WTC11 (cell line): ENCODE data around the gene TNFSF11. TPM values are rescaled to one million over a fixed set of nuclear protein-coding genes. Genes with fewer than 3 reads are reported as not detected.

ENCODE experiments used
- ATAC-seq: fragments of 200-7000 bp; cut with Tn5 transposase; 2 replicates; pipeline ENCODE4 v1.10.0; 2021; ENCODE audit warnings: mild to moderate bottlenecking, moderate library complexity
- CTCF ChIA-PET: fragments of 300-600 bp; sonication (Branson Sonifier 250); formaldehyde crosslinking; loops from one replicate; lab custom pipeline; 2021; ENCODE audit warnings: antibody characterized with exemption; lab: Charles Lee
- POLR2A ChIA-PET: fragments of 350-600 bp; sonication (Branson Sonifier 250); formaldehyde crosslinking; loops from one replicate; lab custom pipeline; 2021; ENCODE audit warnings: antibody characterized with exemption; lab: Charles Lee
- DNase-seq: peaks from one replicate; pipeline ENCODE4 v3.0.0; 2021; ENCODE audit warnings: low spot score
- H3K27ac Mint-ChIP-seq: 2 replicates; pipeline ENCODE4 v1.8.0; 2021; ENCODE audit warnings: mixed read lengths
- H3K27me3 Mint-ChIP-seq: 2 replicates; pipeline ENCODE4 v1.8.0; 2021; ENCODE audit warnings: low read depth, mild to moderate bottlenecking, moderate library complexity, mixed read lengths
- H3K36me3 Mint-ChIP-seq: 2 replicates; pipeline ENCODE4 v1.8.0; 2021; ENCODE audit warnings: mixed read lengths
- H3K4me1 Mint-ChIP-seq: 2 replicates; pipeline ENCODE4 v1.8.0; 2022; ENCODE audit warnings: mixed read lengths
- H3K4me3 Mint-ChIP-seq: 2 replicates; pipeline ENCODE4 v1.8.0; 2021; ENCODE audit warnings: mild to moderate bottlenecking, moderate library complexity, mixed read lengths
- H3K9me3 Mint-ChIP-seq: 2 replicates; pipeline ENCODE4 v1.8.0; 2021; ENCODE audit warnings: mixed read lengths
- CREB1 ChIP-seq: sonication (generic); formaldehyde crosslinking; IDR thresholded peaks from 2 replicates; pipeline ENCODE4 v1.8.0; 2023; ENCODE audit warnings: mild to moderate bottlenecking, missing genetic modification reagents
- ELF4 ChIP-seq: sonication (generic); formaldehyde crosslinking; IDR thresholded peaks from 2 replicates; pipeline ENCODE4 v1.8.1; 2022; ENCODE audit warnings: low read depth, mild to moderate bottlenecking, moderate library complexity, missing genetic modification reagents
- EMX1 ChIP-seq: fragments of 250-450 bp; sonication (Bioruptor Pico); IDR thresholded peaks from 2 replicates; pipeline ENCODE4 v1.8.0; 2021; ENCODE audit warnings: mild to moderate bottlenecking
- ERG ChIP-seq: fragments of 250-450 bp; sonication (Bioruptor Pico); IDR thresholded peaks from 2 replicates; pipeline ENCODE4 v1.8.0; 2021; ENCODE audit warnings: mild to moderate bottlenecking
- ETV6 ChIP-seq: sonication (generic); formaldehyde crosslinking; IDR thresholded peaks from 2 replicates; pipeline ENCODE4 v1.8.1; 2022; ENCODE audit warnings: mild to moderate bottlenecking, missing genetic modification reagents
- HMGA2 ChIP-seq: fragments of 250-450 bp; sonication (Bioruptor Pico); IDR thresholded peaks from 2 replicates; pipeline ENCODE4 v1.4.0; 2021; ENCODE audit warnings: mild to moderate bottlenecking, moderate library complexity
- IRF2 ChIP-seq: sonication (generic); formaldehyde crosslinking; IDR thresholded peaks from 2 replicates; pipeline ENCODE4 v1.8.0; 2022; ENCODE audit warnings: low read depth, missing genetic modification reagents, borderline replicate concordance
- KAT7 ChIP-seq: sonication (generic); formaldehyde crosslinking; IDR thresholded peaks from 2 replicates; pipeline ENCODE4 v1.8.1; 2023; ENCODE audit warnings: missing genetic modification reagents, mild to moderate bottlenecking, borderline replicate concordance
- NR2C2 ChIP-seq: sonication (generic); formaldehyde crosslinking; IDR thresholded peaks from 2 replicates; pipeline ENCODE4 v1.8.0; 2022; ENCODE audit warnings: mild to moderate bottlenecking, missing genetic modification reagents
- OVOL2 ChIP-seq: fragments of 250-450 bp; sonication (Bioruptor Pico); IDR thresholded peaks from 2 replicates; pipeline ENCODE4 v1.9.0; 2021; ENCODE audit warnings: mild to moderate bottlenecking, borderline replicate concordance
- PREB ChIP-seq: sonication (generic); formaldehyde crosslinking; IDR thresholded peaks from 2 replicates; pipeline ENCODE4 v1.8.1; 2022; ENCODE audit warnings: mild to moderate bottlenecking, missing genetic modification reagents, moderate library complexity, borderline replicate concordance
- RELA ChIP-seq: sonication (generic); formaldehyde crosslinking; IDR thresholded peaks from 2 replicates; pipeline ENCODE4 v1.8.1; 2022; ENCODE audit warnings: missing genetic modification reagents, mild to moderate bottlenecking, borderline replicate concordance
- TCF7 ChIP-seq: sonication (generic); formaldehyde crosslinking; IDR thresholded peaks from 2 replicates; pipeline ENCODE4 v1.8.0; 2022; ENCODE audit warnings: mild to moderate bottlenecking, low read depth, missing genetic modification reagents, moderate library complexity
- ZBTB21 ChIP-seq: sonication (generic); formaldehyde crosslinking; IDR thresholded peaks from 2 replicates; pipeline ENCODE4 v1.8.1; 2023; ENCODE audit warnings: mild to moderate bottlenecking, missing genetic modification reagents, borderline replicate concordance
- ZNF121 ChIP-seq: sonication (generic); formaldehyde crosslinking; IDR thresholded peaks from 2 replicates; pipeline ENCODE4 v1.8.0; 2023; ENCODE audit warnings: missing genetic modification reagents
- ZNF263 ChIP-seq: sonication (generic); formaldehyde crosslinking; IDR thresholded peaks from 2 replicates; pipeline ENCODE4 v1.8.1; 2022; ENCODE audit warnings: low read depth, mild to moderate bottlenecking, moderate library complexity, missing genetic modification reagents
- ZNF317 ChIP-seq: sonication (generic); formaldehyde crosslinking; IDR thresholded peaks from 2 replicates; pipeline ENCODE4 v1.8.1; 2023; ENCODE audit warnings: low read depth, mild to moderate bottlenecking, moderate library complexity, missing genetic modification reagents, borderline replicate concordance
- ZNF396 ChIP-seq: fragments of 250-450 bp; sonication (Bioruptor Pico); IDR thresholded peaks from 2 replicates; pipeline ENCODE4 v1.8.0; 2021; ENCODE audit warnings: mild to moderate bottlenecking, moderate library complexity, borderline replicate concordance
- total RNA-seq: library from RNA; stranded (reverse); gene quantifications from 3 replicates; pipeline ENCODE4 v1.2.3, GENCODE V29; 2021
- TF ChIP-seq, protein P1 (sequence below): fragments of 250-450 bp; sonication (Bioruptor Pico); IDR thresholded peaks from 2 replicates; pipeline ENCODE4 v1.9.0; 2021; ENCODE audit warnings: moderate library complexity, mild to moderate bottlenecking, inconsistent platforms, borderline replicate concordance
- TF ChIP-seq, protein P2 (sequence below): sonication (generic); formaldehyde crosslinking; IDR thresholded peaks from 2 replicates; pipeline ENCODE4 v1.8.0; 2023; ENCODE audit warnings: missing genetic modification reagents
- TF ChIP-seq, protein P3 (sequence below): sonication (generic); formaldehyde crosslinking; IDR thresholded peaks from 2 replicates; pipeline ENCODE4 v1.8.1; 2023; ENCODE audit warnings: mild to moderate bottlenecking, missing genetic modification reagents, borderline replicate concordance

The TNFSF11 gene
- total RNA-seq, 1 experiment from 2014 or later, result 6.1 TPM

GRCh38 chr13:42561752-42562467, 12.0 kb upstream of the TNFSF11 start:
- Mint-ChIP-seq H3K4me1 (no peaks in the 10 kb centered on the region), H3K36me3 (peaks cover 31% of the 10 kb centered on the region), H3K9me3 (peaks cover 51% of the 10 kb centered on the region), H3K27me3 (no peaks in the 10 kb centered on the region; the same call in 1 of the 2 replicates), H3K4me3 (no peak overlapping the region), H3K27ac (no peak overlapping the region)
- no peak for DNase-seq
- POLR2A ChIA-PET, result no interaction called here
- CTCF ChIA-PET, result no interaction called here
- TF ChIP-seq RELA (CRISPR knock-in tag) (no peak), ETV6 (CRISPR knock-in tag) (no peak)
- ATAC-seq, result no peak

- peaks cover 8% of the 10 kb centered on the region; the same call in 1 of the 2 replicates for H3K27me3 Mint-ChIP-seq
- H3K27ac Mint-ChIP-seq, result peak overlapping the region; percentile 90; the same call in 1 of the 2 replicates
- no peak for DNase-seq
- ChIA-PET CTCF (interaction anchor here (1.3 kb wide), 1 partner anchor 234 kb away, joined by 3 read pairs; no protein-coding TSS in a partner anchor), POLR2A (no interaction called here)
- peak; percentile 89 for ATAC-seq
- peaks cover 19% of the 10 kb centered on the region for H3K4me1 Mint-ChIP-seq
- TF ChIP-seq, protein P1, sequence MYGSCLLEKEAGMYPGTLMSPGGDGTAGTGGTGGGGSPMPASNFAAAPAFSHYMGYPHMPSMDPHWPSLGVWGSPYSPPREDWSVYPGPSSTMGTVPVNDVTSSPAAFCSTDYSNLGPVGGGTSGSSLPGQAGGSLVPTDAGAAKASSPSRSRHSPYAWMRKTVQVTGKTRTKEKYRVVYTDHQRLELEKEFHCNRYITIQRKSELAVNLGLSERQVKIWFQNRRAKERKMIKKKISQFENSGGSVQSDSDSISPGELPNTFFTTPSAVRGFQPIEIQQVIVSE (CRISPR knock-in tag), result no peak
- TF ChIP-seq ZBTB21 (CRISPR knock-in tag), result no peak
- no peak for TF ChIP-seq PREB (CRISPR knock-in tag)
- TF ChIP-seq TCF7 (CRISPR knock-in tag), result no peak
- TF ChIP-seq RELA (CRISPR knock-in tag), result no peak
- no peak for TF ChIP-seq ZNF263 (CRISPR knock-in tag)
- TF ChIP-seq OVOL2, result no peak
- TF ChIP-seq ELF4 (CRISPR knock-in tag), result no peak
- TF ChIP-seq, protein P2, sequence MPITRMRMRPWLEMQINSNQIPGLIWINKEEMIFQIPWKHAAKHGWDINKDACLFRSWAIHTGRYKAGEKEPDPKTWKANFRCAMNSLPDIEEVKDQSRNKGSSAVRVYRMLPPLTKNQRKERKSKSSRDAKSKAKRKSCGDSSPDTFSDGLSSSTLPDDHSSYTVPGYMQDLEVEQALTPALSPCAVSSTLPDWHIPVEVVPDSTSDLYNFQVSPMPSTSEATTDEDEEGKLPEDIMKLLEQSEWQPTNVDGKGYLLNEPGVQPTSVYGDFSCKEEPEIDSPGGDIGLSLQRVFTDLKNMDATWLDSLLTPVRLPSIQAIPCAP (CRISPR knock-in tag), result no peak
- no peak for TF ChIP-seq ZNF317 (CRISPR knock-in tag)
- TF ChIP-seq IRF2 (CRISPR knock-in tag), result no peak
- no peak for TF ChIP-seq HMGA2 (CRISPR knock-in tag)
- no peak for TF ChIP-seq KAT7 (CRISPR knock-in tag)
- TF ChIP-seq NR2C2 (CRISPR knock-in tag), result no peak
- no peak for TF ChIP-seq ERG (CRISPR knock-in tag)
- TF ChIP-seq EMX1, result no peak
- no peak for TF ChIP-seq ZNF396
- TF ChIP-seq CREB1, result no peak
- no peak for TF ChIP-seq ZNF121
- TF ChIP-seq, protein P3, sequence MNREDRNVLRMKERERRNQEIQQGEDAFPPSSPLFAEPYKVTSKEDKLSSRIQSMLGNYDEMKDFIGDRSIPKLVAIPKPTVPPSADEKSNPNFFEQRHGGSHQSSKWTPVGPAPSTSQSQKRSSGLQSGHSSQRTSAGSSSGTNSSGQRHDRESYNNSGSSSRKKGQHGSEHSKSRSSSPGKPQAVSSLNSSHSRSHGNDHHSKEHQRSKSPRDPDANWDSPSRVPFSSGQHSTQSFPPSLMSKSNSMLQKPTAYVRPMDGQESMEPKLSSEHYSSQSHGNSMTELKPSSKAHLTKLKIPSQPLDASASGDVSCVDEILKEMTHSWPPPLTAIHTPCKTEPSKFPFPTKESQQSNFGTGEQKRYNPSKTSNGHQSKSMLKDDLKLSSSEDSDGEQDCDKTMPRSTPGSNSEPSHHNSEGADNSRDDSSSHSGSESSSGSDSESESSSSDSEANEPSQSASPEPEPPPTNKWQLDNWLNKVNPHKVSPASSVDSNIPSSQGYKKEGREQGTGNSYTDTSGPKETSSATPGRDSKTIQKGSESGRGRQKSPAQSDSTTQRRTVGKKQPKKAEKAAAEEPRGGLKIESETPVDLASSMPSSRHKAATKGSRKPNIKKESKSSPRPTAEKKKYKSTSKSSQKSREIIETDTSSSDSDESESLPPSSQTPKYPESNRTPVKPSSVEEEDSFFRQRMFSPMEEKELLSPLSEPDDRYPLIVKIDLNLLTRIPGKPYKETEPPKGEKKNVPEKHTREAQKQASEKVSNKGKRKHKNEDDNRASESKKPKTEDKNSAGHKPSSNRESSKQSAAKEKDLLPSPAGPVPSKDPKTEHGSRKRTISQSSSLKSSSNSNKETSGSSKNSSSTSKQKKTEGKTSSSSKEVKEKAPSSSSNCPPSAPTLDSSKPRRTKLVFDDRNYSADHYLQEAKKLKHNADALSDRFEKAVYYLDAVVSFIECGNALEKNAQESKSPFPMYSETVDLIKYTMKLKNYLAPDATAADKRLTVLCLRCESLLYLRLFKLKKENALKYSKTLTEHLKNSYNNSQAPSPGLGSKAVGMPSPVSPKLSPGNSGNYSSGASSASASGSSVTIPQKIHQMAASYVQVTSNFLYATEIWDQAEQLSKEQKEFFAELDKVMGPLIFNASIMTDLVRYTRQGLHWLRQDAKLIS (CRISPR knock-in tag), result no peak
- TF ChIP-seq, all 79 proteins: peak for 0
- Mint-ChIP-seq H3K36me3 (peaks cover 34% of the 10 kb centered on the region), H3K9me3 (peaks cover 40% of the 10 kb centered on the region), H3K4me3 (no peak overlapping the region)
Observed at GRCh38 chr13:42567906-42568305, 6.0 kb upstream of the TNFSF11 start.
